Esophagus muscularis mucosa (tissue), 3 donors: ENCODE data around the gene TOR1B.

Source experiments
- POLR2A ChIP-seq: fragments of 450-650 bp; IDR thresholded peaks from one replicate; pipeline ENCODE4 v1.6.1; 2017; ENCODE audit warnings: antibody characterized with exemption, moderate library complexity, mild to moderate bottlenecking, low read depth
- TF ChIP-seq, protein P1 (sequence below), 3 experiments: fragments of 200-600 bp in 2 of 3; fragments of 450-650 bp in 1 of 3; sonication (generic) in 2 of 3; IDR thresholded peaks; one replicate each; pipeline ENCODE4 v1.5.1; 2017 to 2019; ENCODE audit warnings: antibody characterized with exemption in 3 of 3, mild to moderate bottlenecking in 2 of 3, moderate library complexity in 1 of 3

DNA sequence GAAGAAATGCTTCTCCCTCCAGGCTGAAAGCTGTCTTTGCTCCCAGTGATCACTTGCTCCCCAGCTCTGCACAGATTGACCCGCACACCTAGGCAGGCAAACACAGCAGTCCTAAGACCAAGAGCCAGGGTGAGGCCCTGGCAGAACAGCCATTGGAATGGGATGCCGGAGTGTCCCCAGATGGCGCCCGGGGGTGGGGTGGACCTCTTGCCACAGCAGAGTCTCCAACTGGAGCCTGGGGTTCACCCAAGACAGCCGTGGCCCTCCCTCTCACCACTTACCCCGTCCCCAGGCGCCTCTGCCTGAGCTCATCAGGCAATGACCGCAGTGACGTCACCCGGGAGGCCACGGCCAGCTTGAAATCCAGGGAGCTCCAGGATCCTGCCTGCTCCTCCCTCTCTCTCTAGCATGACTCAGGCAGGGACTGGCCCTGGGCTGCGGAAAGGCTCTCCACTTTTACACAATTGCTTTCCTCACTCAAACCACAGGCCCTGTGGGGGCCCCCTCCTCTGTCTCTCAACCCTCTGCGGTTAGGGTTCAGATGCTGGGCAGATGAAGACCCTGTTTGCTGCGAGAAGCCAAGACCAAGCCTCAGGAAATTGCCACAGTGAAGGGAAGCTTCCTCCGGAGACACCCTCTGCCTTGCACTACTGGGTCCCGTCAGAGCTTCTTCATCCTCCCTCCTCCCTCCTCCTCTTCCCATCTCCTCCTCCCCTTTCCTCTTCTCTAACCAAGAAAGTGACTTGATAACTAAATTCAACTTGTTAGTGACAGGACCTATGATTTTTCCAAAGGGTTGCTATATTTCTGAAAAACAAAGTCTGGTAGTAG is 25.8 kb upstream of the TOR1B start:
- TF ChIP-seq, protein P1, sequence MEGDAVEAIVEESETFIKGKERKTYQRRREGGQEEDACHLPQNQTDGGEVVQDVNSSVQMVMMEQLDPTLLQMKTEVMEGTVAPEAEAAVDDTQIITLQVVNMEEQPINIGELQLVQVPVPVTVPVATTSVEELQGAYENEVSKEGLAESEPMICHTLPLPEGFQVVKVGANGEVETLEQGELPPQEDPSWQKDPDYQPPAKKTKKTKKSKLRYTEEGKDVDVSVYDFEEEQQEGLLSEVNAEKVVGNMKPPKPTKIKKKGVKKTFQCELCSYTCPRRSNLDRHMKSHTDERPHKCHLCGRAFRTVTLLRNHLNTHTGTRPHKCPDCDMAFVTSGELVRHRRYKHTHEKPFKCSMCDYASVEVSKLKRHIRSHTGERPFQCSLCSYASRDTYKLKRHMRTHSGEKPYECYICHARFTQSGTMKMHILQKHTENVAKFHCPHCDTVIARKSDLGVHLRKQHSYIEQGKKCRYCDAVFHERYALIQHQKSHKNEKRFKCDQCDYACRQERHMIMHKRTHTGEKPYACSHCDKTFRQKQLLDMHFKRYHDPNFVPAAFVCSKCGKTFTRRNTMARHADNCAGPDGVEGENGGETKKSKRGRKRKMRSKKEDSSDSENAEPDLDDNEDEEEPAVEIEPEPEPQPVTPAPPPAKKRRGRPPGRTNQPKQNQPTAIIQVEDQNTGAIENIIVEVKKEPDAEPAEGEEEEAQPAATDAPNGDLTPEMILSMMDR (IDR thresholded peaks at IDR 0.05), result no peak
- TF ChIP-seq POLR2A, result no peak
